SJCRH30 (cell line): ENCODE data around the gene PLA2G4E. TPM values are rescaled to one million over a fixed set of nuclear protein-coding genes. Genes with fewer than 3 reads are reported as not detected.

Experiments used
- total RNA-seq: library from RNA; depleted of rRNA; stranded (reverse); fragments of >200 nt; shearing (Covaris generic); gene quantifications from 2 replicates; pipeline ENCODE4 v1.2.3, GENCODE V29; 2014; rRNA removed

PLA2G4E gene
- total RNA-seq, 1 experiment from 2014 or later, result not detected

Other genes starting within 250 kb of the PLA2G4E start
- gene MAPKBP1, start 246.6 kb downstream of the PLA2G4E start, total RNA-seq, result 10.9 and 14.5 TPM in 2 replicates
- 7.0 and 7.5 TPM in 2 replicates for gene JMJD7, start 192.9 kb downstream of the PLA2G4E start, total RNA-seq
- gene PLA2G4B, start 182.2 kb downstream of the PLA2G4E start, total RNA-seq, result 3.0 and 7.2 TPM in 2 replicates
- gene SPTBN5, start 127.0 kb downstream of the PLA2G4E start, total RNA-seq, result 0.38 and 0.55 TPM in 2 replicates
- 20.8 TPM in 2 replicates for gene EHD4, start 48.5 kb downstream of the PLA2G4E start, total RNA-seq
- not detected in 2 replicates for gene PLA2G4D, start 73.5 kb upstream of the PLA2G4E start, total RNA-seq
- gene PLA2G4F, start 135.6 kb upstream of the PLA2G4E start, total RNA-seq, result not detected in 2 replicates
- gene VPS39, start 187.3 kb upstream of the PLA2G4E start, total RNA-seq, result 26.1 and 29.3 TPM in 2 replicates